AG09309 (cell line): ENCODE measurements around the gene ARHGEF37.
"Not testable (repeated sequence)": the region's sequence is repeated elsewhere in the genome, so short reads cannot be mapped to it uniquely, and the experiment has no call there.

Experiments
- DNase-seq: peaks from one replicate; pipeline ENCODE4 v3.0.0-alpha.2; 2010; ENCODE audit warnings: low read depth
- H3K4me3 ChIP-seq: 2 replicates; pipeline ENCODE4 v1.5.1; 2011; ENCODE audit warnings: mild to moderate bottlenecking, low read depth, low read length, moderate library complexity; ENCODE audit not compliant: control insufficient read depth
- CTCF ChIP-seq: IDR thresholded peaks from 2 replicates; pipeline ENCODE4 v1.5.1; 2011; ENCODE audit warnings: mild to moderate bottlenecking, low read depth, low read length, inconsistent platforms; ENCODE audit not compliant: insufficient read depth, control insufficient read depth; ENCODE audit errors: missing control alignments

Gene ARHGEF37

GRCh38 chr5:149581192-149581861, at the start of gene ARHGEF37:
TSS of gene ARHGEF37 (plus strand) at chr5:149581498. CDS start at chr5:149597770, 16,272 bp downstream.
- H3K4me3 ChIP-seq, result peak within 1 kb of the TSS; percentile 48
- TF ChIP-seq CTCF, result no peak
- DNase-seq, result no peak

DNA sequence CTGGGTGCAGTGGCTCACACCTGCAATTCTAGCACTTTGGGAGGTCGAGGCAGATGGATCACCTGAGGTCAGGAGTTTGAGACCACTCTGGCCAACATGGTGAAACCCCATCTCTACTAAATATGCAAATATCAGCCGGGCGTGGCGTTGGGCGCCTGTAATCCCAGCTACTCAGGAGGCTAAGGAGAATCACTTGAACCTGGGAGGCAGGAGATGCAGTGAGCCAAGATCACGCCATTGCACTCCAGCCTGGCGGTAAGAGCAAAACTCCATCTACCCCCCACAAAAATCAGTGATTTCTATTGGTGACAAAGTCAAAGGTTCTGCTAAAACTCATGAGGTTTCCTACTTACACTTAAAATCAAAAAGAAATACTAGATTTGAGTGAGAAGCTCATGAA, 48.9 kb upstream of the ARHGEF37 start:
- TF ChIP-seq CTCF, result no peak
- no peak for DNase-seq
- no peak overlapping the region for H3K4me3 ChIP-seq

- DNase-seq, H3K4me3 ChIP-seq: not testable (repeated sequence)
These were observed 45.5 kb upstream of the ARHGEF37 start for GRCh38 chr5:149535787-149536186.

DNA sequence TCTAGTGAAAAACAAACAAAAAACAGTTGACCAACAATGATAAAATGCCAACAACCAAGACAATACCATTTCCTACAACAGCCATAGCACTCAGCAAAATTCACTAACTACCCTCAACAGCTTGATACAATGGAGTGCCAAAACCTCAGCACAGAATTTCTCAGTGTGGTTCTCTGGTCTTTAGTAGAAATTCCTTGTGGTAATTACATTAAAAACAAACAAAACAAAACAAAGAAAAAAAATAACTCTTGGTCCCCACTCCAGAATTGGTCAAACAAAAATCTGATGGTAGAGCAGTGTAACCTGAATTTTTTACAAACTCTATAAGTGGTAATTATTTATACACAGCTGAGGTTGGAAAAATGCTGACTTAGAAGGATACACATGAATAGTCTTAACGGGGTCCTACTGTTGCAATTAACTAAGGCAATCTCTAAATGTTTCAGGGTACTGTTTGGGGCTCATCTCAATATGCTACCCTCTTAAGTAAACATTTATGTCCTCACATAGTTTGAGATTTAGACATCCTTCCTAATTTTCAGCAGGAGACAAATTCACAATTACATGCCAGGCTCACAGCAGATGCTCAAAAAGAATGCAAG, 43.8 kb upstream of the ARHGEF37 start:
- DNase-seq, result no peak
- no peak overlapping the region for H3K4me3 ChIP-seq
- no peak for TF ChIP-seq CTCF

GRCh38 chr5:149540089-149540488, 41.2 kb upstream of the ARHGEF37 start:
- no peak for TF ChIP-seq CTCF
- no peak for DNase-seq

DNA sequence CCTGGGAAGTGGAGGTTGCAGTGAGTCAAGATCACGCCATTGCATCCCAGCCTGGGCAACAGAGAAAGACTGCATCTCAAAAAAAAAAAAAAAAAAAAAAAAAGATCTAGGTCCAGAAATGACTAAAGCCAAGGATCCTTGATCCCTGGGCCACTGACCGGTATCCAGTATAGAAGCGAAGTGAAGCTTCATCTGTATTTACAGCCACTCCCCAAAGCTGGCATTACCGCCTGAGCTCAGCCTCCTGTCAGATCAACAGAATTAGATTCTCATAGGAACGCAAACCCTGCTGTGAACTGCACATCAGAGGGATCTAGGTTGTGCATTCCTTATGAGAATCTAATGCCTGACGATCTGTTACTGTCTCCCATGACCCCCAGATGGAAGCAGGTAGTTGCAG, 39.4 kb upstream of the ARHGEF37 start:
- H3K4me3 ChIP-seq, result no peak overlapping the region
- TF ChIP-seq CTCF, result no peak
- DNase-seq, result no peak

More at GRCh38 chr5:149540089-149540488, 41.2 kb upstream of the ARHGEF37 start:
- no peak overlapping the region for H3K4me3 ChIP-seq

DNA sequence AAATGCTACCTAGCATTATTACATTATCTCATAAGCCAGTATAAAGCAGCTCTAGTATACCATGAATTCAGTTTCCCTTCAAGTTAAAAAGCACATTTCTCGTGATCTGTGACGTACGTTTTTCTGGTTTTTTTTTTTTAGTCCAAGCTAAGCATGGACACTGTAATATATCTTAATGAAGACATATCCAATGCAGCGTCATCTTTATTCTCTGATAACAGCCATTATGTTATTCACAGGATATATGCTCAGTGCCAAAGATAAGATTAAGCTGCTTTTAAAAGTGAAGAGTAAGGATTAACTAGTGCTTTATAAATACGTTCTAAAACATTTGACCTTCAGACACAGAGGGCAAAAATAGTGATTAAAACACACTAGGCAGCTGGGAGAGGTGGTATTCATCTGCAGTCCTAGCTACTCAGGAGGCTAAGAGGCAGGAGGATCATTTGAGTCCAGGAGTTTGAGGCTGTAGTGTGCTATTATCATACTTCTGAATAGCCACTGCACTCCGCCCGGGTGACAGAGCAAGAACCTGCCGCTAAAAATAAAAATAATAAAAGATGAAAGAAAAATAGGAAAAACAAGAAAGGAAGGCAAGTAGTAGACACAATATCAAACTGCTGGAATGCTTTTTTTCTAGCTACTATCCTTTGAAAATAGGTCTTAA, 37.8 kb upstream of the ARHGEF37 start:
- no peak overlapping the region for H3K4me3 ChIP-seq
- TF ChIP-seq CTCF, result no peak
- DNase-seq, result no peak
